GM18505 (cell line): Measurements from ENCODE around the gene ABI3BP.

ENCODE experiments used
- ATAC-seq: cut with Tn5 transposase; IDR thresholded peaks from one replicate; pipeline ENCODE4 v1.9.1; 2021; ENCODE audit not compliant: unreplicated experiment
- POLR2A ChIP-seq: IDR thresholded peaks from 4 replicates; pipeline ENCODE4 v1.6.1; 2011; ENCODE audit warnings: borderline replicate concordance; ENCODE audit not compliant: insufficient read depth, insufficient read length; ENCODE audit errors: extremely low read depth

The ABI3BP gene

DNA sequence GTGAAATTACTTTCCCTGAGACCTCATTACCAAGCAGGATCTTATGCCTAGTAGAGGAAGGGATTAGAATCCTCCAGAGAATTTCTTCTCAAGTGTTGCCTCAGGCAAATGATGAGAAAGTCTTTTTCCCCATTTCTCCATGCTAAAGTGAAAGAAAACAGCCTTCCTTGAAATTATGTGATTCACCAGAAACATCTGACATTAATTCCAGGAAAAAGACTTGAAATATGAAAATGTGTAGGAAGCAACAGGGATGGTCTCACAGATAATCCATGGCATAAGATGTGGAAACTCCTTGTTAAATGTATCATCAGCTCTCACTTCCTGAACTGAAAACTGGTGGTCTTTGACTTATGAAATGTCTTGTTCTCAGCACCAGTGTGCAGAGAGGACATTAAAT is 17.9 kb upstream of the ABI3BP start:
- ATAC-seq: no peak

GRCh38 chr3:101010296-101010695 is 17.1 kb upstream of the ABI3BP start:
- TF ChIP-seq POLR2A: no peak
- ATAC-seq: no peak

More for the DNA sequence above, 17.9 kb upstream of the ABI3BP start:
- no peak for TF ChIP-seq POLR2A

DNA sequence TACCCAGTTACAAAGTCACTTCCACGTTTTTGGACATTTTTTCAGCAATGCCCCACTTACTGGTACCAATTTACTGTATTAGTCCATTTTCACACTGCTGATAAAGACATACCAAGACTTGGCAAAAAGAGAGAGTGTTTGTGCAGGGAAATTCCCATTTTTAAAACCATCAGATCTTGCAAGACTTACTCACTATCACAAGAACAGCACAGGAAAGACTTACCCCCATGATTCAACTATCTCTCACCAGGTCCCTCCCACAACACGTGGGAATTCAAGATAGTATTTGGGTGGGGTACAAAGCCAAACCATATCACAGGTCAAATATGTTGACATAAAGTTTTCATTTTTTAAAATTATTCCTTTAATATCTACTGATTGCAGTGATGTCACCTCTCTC is 16.2 kb upstream of the ABI3BP start:
- no peak for TF ChIP-seq POLR2A
- no peak for ATAC-seq

- no peak for TF ChIP-seq POLR2A
- ATAC-seq: no peak
Measured at GRCh38 chr3:100999160-100999559, 5.9 kb upstream of the ABI3BP start.

DNA sequence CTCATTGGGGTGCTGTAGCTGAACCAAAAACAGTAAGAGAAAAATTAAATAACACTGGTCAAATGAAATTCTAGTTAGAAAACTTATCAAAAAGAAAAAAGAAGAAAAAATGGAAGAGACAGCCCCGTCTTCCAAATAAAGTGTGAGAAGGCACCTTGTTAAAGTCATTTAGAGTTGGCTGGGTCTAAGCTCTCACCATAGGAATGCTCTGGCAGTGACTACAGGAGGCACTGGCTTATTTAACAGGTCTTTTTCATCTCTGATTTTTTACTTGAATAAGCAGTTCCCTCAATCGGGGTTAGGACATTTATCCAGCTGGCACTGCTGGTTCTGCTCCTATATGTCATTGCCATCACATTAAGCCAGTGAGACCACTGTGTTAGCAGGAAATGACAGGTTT is 1.6 kb upstream of the ABI3BP start:
- ATAC-seq: no peak
- no peak for TF ChIP-seq POLR2A

- no peak for TF ChIP-seq POLR2A
- no peak for ATAC-seq
Measured at GRCh38 chr3:100994187-100994586, 966 bp upstream of the ABI3BP start.

- TF ChIP-seq POLR2A: no peak
- ATAC-seq: no peak
Measured at GRCh38 chr3:100992231-100993012, 799 bp downstream of the ABI3BP start.

- no peak for TF ChIP-seq POLR2A
- no peak for ATAC-seq
Measured at GRCh38 chr3:100988080-100988479, 5.1 kb downstream of the ABI3BP start.

- no peak for TF ChIP-seq POLR2A
- no peak for ATAC-seq
Measured at GRCh38 chr3:100984308-100984707, 8.9 kb downstream of the ABI3BP start.

GRCh38 chr3:100982710-100983109 is 10.5 kb downstream of the ABI3BP start:
- ATAC-seq: no peak

DNA sequence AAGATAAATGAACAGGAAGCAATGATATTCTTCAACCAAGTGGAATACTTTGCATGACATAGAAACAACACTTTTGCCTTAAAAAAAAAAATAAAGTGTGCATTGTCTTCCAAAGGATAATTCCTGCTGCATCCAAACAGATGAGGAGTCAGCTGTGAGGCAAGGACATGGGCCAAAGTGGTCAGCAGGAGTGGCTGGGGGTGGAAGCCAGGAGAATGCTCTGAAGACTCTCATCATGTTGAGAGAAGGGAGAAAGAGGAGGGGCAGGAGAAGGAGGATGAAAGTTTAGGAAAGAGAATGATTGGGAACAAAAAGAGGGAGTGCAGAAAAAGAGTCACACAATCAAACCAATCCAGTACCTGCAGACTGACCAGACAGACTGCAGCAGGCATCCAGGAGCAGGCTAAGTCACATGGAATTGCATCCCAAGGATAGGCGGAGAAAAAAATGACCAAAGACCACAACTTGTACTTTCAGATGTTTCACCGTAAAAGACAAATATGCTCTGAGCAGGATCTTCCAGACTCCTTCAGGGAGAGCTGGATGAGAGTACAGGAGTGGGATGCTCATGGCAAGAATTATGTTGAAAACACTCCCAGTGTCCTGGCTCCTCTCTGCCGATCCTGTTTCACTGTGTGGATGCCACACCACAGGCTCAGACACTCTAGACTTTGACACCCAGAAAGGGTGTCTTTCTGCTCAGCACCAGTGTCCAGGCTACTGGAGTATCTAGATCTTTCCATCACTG is 11.9 kb downstream of the ABI3BP start:
- TF ChIP-seq POLR2A: no peak
- no peak for ATAC-seq

More at GRCh38 chr3:100982710-100983109, 10.5 kb downstream of the ABI3BP start:
- TF ChIP-seq POLR2A: no peak

- no peak for ATAC-seq
- TF ChIP-seq POLR2A: no peak
Measured at GRCh38 chr3:100978011-100978659, 15.1 kb downstream of the ABI3BP start.

DNA sequence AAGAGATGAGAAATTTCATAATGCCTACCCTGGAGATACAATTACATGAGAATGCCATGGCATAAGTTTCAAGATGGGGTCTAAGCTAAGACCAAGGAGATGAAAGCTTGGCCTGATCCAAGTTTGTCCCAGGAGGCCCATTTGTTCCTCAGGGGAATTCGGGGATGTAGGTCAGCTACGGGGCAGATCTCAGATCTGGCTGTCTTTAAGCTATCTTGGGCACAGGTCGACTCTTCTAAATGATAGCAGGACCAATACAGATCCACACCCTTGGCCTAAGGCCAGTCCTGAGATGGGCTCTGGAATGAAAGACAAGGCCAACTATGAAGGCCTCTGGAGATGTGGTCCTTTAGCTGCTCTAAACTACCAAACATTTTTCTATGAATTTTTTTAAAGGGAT is 16.6 kb downstream of the ABI3BP start:
- ATAC-seq: no peak
- TF ChIP-seq POLR2A: no peak
